SU-DHL-6 (cell line): ENCODE measurements around the gene ZDHHC8.

Experiments used
- H2AFZ ChIP-seq: fragments of 200-600 bp; sonication (generic); 2 replicates; pipeline ENCODE4 v1.6.1; 2014; ENCODE audit warnings: low read depth, mild to moderate bottlenecking, moderate library complexity, mixed read lengths, antibody characterized with exemption, low read length; ENCODE audit not compliant: severe bottlenecking
- H3F3A ChIP-seq: fragments of 200-600 bp; shearing (Covaris generic); 2 replicates; pipeline ENCODE4 v1.6.0; 2016; ENCODE audit warnings: antibody characterized with exemption, mild to moderate bottlenecking; ENCODE audit not compliant: insufficient read depth
- H3K27ac ChIP-seq: fragments of 200-600 bp; sonication (generic); 2 replicates; pipeline ENCODE4 v1.5.1; 2016; ENCODE audit warnings: low read depth, mild to moderate bottlenecking, low read length, moderate library complexity, mixed read lengths
- H3K27me3 ChIP-seq: fragments of 200-600 bp; sonication (generic), shearing (Covaris generic); 2 replicates; pipeline ENCODE4 v1.6.0; 2014; ENCODE audit warnings: mild to moderate bottlenecking, low read length
- H3K36me3 ChIP-seq: fragments of 200-600 bp; sonication (generic); 2 replicates; pipeline ENCODE4 v1.6.1; 2014; ENCODE audit warnings: mild to moderate bottlenecking, low read length, mixed read lengths
- H3K4me2 ChIP-seq: fragments of 300-600, 200-600 bp; shearing (Covaris generic), sonication (generic); 2 replicates; pipeline ENCODE4 v1.6.0; 2014; ENCODE audit warnings: low read length, low read depth, mild to moderate bottlenecking; ENCODE audit not compliant: poor library complexity, severe bottlenecking
- H3K4me3 ChIP-seq: fragments of 200-600 bp; sonication (generic); 2 replicates; pipeline ENCODE4 v1.5.1; 2014; ENCODE audit warnings: antibody characterized with exemption, low read length, mild to moderate bottlenecking, mixed read lengths; ENCODE audit not compliant: insufficient read depth, poor library complexity, severe bottlenecking
- H3K79me2 ChIP-seq: fragments of 200-600 bp; sonication (generic); 2 replicates; pipeline ENCODE4 v1.6.1; 2014; ENCODE audit warnings: mild to moderate bottlenecking, low read length, moderate library complexity; ENCODE audit not compliant: insufficient read depth
- H3K9ac ChIP-seq: fragments of 200-600 bp; sonication (generic); 2 replicates; pipeline ENCODE4 v1.7.0; 2014; ENCODE audit warnings: mild to moderate bottlenecking, low read length
- H3K9me2 ChIP-seq: fragments of 200-600 bp; sonication (generic); replicated peaks from 2 replicates; pipeline ENCODE4 v1.6.1; 2014; ENCODE audit warnings: low read length; ENCODE audit not compliant: insufficient read depth
- H3K9me3 ChIP-seq: fragments of 200-600 bp; sonication (generic); 2 replicates; pipeline ENCODE4 v1.6.1; 2014; ENCODE audit warnings: low read length, mixed read lengths; ENCODE audit not compliant: insufficient read depth
- H4K20me1 ChIP-seq: fragments of 200-600 bp; sonication (generic); 2 replicates; pipeline ENCODE4 v1.6.1; 2014; ENCODE audit warnings: low read depth, mild to moderate bottlenecking, antibody characterized with exemption, low read length, moderate library complexity, mixed read lengths
- CTCF ChIP-seq: fragments of 200-600 bp; sonication (generic); IDR thresholded peaks from one replicate; pipeline ENCODE4 v1.5.1; 2017; ENCODE audit warnings: antibody characterized with exemption, mild to moderate bottlenecking, low read length, moderate library complexity; ENCODE audit not compliant: insufficient read depth, poor library complexity, severe bottlenecking
- EZH2phosphoT487 ChIP-seq: fragments of 200-600 bp; sonication (generic), shearing (Covaris generic); conservative IDR thresholded peaks from 2 replicates; pipeline ENCODE4 v1.6.1; 2018; ENCODE audit warnings: mild to moderate bottlenecking, antibody characterized with exemption, low read length, moderate library complexity, mixed read lengths

Gene ZDHHC8

GRCh38 chr22:20178075-20178914, 46.7 kb downstream of the ZDHHC8 start:
- Histone ChIP-seq H3F3A (no peaks in the 10 kb centered on the region), H3K36me3 (no peaks in the 10 kb centered on the region), H4K20me1 (no peaks in the 10 kb centered on the region), H3K9me2 (no peaks in the 10 kb centered on the region), H2AFZ (no peak overlapping the region), H3K9me3 (no peaks in the 10 kb centered on the region), H3K79me2 (no peaks in the 10 kb centered on the region), H3K27me3 (no peaks in the 10 kb centered on the region), H3K4me3 (no peak overlapping the region), H3K9ac (no peak overlapping the region), H3K27ac (no peak overlapping the region), H3K4me2 (no peak overlapping the region)
- TF ChIP-seq CTCF (no peak), EZH2phosphoT487 (no peak)

- H4K20me1 ChIP-seq: no peaks in the 10 kb centered on the region
- no peaks in the 10 kb centered on the region for H3F3A ChIP-seq
- no peaks in the 10 kb centered on the region for H3K9me2 ChIP-seq
- no peak overlapping the region for H3K27ac ChIP-seq
- H2AFZ ChIP-seq: no peak overlapping the region
- H3K4me2 ChIP-seq: no peak overlapping the region
- no peaks in the 10 kb centered on the region for H3K9me3 ChIP-seq
- no peak for TF ChIP-seq EZH2phosphoT487
- TF ChIP-seq CTCF: no peak
- no peak overlapping the region for H3K4me3 ChIP-seq
- no peak overlapping the region for H3K9ac ChIP-seq
- no peaks in the 10 kb centered on the region for H3K27me3 ChIP-seq
- H3K79me2 ChIP-seq: no peaks in the 10 kb centered on the region
- no peaks in the 10 kb centered on the region for H3K36me3 ChIP-seq
These were observed 47.3 kb downstream of the ZDHHC8 start for GRCh38 chr22:20178915-20179227.

GRCh38 chr22:20179455-20180244, 48.0 kb downstream of the ZDHHC8 start:
- H3K79me2 ChIP-seq: no peaks in the 10 kb centered on the region
- H3K4me3 ChIP-seq: no peak overlapping the region
- no peak overlapping the region for H3K4me2 ChIP-seq
- no peak overlapping the region for H3K27ac ChIP-seq
- H3F3A ChIP-seq: no peaks in the 10 kb centered on the region
- H4K20me1 ChIP-seq: no peaks in the 10 kb centered on the region
- no peaks in the 10 kb centered on the region for H3K9me2 ChIP-seq
- H2AFZ ChIP-seq: no peak overlapping the region
- no peaks in the 10 kb centered on the region for H3K27me3 ChIP-seq
- H3K9ac ChIP-seq: no peak overlapping the region
- no peaks in the 10 kb centered on the region for H3K36me3 ChIP-seq
- H3K9me3 ChIP-seq: no peaks in the 10 kb centered on the region
- no peak for TF ChIP-seq CTCF
- no peak for TF ChIP-seq EZH2phosphoT487
